Thyroid gland (tissue), 4 donors: ENCODE measurements around the gene BCL3. TPM values are rescaled to one million over a fixed set of nuclear protein-coding genes. Genes with fewer than 3 reads are reported as not detected.

Experiments
- DNase-seq, 2 donors: peaks; one replicate each; pipeline ENCODE4 v3.0.0-alpha.2; 2019
- H3K27ac ChIP-seq, 3 donors: fragments of 200-600 bp; sonication (generic); 1 replicate in 2 of 3; 2 replicates in 1 of 3; pipeline ENCODE4 v1.5.1; 2016 to 2019; ENCODE audit warnings: mild to moderate bottlenecking in 1 of 3, moderate library complexity in 1 of 3
- H3K27me3 ChIP-seq: fragments of 200-600 bp; sonication (generic); one replicate; pipeline ENCODE4 v1.5.1; 2019
- H3K36me3 ChIP-seq, 2 donors: fragments of 200-600 bp; sonication (generic); one replicate each; pipeline ENCODE4 v1.5.1; 2016 to 2019
- H3K4me1 ChIP-seq, 2 donors: fragments of 200-600 bp; sonication (generic); one replicate each; pipeline ENCODE4 v1.5.1; 2017 to 2019
- H3K4me3 ChIP-seq, 3 donors: fragments of 200-600 bp; sonication (generic); replicated peaks in 1 of 3; 1 replicate in 2 of 3; 2 replicates in 1 of 3; pipeline ENCODE4 v1.5.1; 2016; ENCODE audit warnings: mild to moderate bottlenecking in 1 of 3
- H3K9me3 ChIP-seq: fragments of 200-600 bp; sonication (generic); one replicate; pipeline ENCODE4 v1.5.1; 2017
- POLR2A ChIP-seq, 2 donors: fragments of 450-650 bp; IDR thresholded peaks; one replicate each; pipeline ENCODE4 v1.6.1; 2017; ENCODE audit warnings: antibody characterized with exemption in 2 of 2, mild to moderate bottlenecking in 2 of 2, moderate library complexity in 1 of 2
- WGBS, 2 donors: methylation state at CpG; one replicate each; pipeline ENCODE4 v1.1.5; 2017; 5-methylcytosine and 5-hydroxymethylcytosine counted together
- intact Hi-C: fragments of 100-400 bp; cut with DNase I; formaldehyde crosslinking; loops from one replicate; pipeline ENCODE4 v1.15.1; 2023
- total RNA-seq, 4 donors: library from RNA; depleted of rRNA; stranded (reverse); fragments of >200 nt; gene quantifications; one replicate each; pipeline ENCODE4 v1.2.3, GENCODE V29; 2016
- TF ChIP-seq, protein P1 (sequence below), 6 experiments: fragments of 200-600 bp in 3 of 6; fragments of 450-650 bp in 3 of 6; sonication (generic) in 3 of 6; IDR thresholded peaks; one replicate each; pipeline ENCODE4 v1.5.1; 2016 to 2019; ENCODE audit warnings: antibody characterized with exemption in 6 of 6, mild to moderate bottlenecking in 2 of 6, inconsistent platforms in 1 of 6, moderate library complexity in 1 of 6

Gene BCL3
- total RNA-seq, 4 donors from 2014 or later, result 12.4 to 56.2 (median 16.8) TPM

DNA sequence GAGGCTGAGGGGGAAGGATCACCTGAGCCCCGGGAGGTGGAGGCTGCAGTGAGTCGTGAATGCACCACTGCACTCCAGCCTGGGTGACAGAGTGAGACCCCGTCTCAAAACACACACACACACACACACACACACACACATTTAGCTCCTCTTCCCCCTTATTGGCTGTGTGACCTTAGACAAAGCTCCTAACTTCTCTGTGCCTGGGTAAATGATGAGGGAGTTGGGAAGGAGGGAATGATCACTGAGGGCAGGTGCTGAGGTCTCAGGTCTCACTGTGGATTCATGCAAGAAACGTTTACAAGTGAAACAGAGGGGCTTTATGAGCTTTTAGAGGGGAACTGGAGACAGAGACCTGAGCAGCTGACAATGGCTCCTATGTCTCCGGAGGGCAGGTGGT lies 16.9 kb upstream of the BCL3 start:
- peaks cover 4 to 7% of the 10 kb centered on the region in 2 donors for H3K4me1 ChIP-seq
- no peaks in the 10 kb centered on the region for H3K27me3 ChIP-seq
- no peaks in the 10 kb centered on the region for H3K36me3 ChIP-seq
- DNase-seq, result no peak
- TF ChIP-seq, protein P1, sequence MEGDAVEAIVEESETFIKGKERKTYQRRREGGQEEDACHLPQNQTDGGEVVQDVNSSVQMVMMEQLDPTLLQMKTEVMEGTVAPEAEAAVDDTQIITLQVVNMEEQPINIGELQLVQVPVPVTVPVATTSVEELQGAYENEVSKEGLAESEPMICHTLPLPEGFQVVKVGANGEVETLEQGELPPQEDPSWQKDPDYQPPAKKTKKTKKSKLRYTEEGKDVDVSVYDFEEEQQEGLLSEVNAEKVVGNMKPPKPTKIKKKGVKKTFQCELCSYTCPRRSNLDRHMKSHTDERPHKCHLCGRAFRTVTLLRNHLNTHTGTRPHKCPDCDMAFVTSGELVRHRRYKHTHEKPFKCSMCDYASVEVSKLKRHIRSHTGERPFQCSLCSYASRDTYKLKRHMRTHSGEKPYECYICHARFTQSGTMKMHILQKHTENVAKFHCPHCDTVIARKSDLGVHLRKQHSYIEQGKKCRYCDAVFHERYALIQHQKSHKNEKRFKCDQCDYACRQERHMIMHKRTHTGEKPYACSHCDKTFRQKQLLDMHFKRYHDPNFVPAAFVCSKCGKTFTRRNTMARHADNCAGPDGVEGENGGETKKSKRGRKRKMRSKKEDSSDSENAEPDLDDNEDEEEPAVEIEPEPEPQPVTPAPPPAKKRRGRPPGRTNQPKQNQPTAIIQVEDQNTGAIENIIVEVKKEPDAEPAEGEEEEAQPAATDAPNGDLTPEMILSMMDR (IDR thresholded peaks at IDR 0.05), result no peak
- TF ChIP-seq POLR2A (IDR thresholded peaks at IDR 0.05), result no peak
- H3K9me3 ChIP-seq, result no peaks in the 10 kb centered on the region
- no peak overlapping the region for H3K27ac ChIP-seq
- WGBS, 2 donors, result 77 to 80% methylated on average over 4 to 5 of the region's 5 CpGs
- intact Hi-C loops, result no loop called here
- H3K4me3 ChIP-seq, result no peak overlapping the region

DNA sequence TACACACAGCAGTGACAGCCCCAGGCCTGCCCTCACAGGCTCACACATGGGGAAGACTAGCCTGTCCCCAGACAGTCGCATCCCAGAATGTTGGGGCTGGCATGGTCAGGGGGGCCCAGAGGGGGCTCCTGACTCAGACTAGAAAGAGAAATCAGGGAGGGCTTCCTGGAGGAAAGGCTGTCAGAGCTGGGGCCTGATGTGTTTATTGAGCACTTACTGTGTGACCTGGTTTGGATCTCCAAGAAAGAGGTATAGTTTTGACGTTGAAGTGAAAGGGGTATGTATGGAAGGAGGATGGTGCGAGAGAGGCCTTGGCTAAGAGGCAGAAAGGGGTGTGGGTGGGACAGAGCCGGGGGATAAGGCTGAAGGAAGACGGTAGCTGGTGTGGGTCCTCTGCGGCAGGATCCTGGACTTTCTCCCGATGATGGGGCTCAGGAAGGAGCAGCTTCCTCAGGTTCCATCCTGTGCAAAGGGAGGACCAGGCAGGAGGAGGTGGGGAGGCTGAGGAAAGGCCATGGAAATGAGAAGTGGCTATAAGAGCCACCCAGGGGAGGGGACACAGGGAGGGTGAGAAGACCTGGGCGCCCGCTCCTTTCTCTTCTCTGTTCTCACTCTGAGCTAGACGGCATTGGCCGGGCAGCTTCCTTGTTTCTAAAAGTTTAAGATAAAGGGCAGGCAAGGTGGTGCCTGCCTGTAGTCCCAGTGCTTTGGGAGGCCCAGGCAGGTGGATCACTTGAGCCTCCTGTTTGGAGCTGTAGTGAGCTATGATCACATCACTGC lies 16.1 kb upstream of the BCL3 start:
- H3K9me3 ChIP-seq, result no peaks in the 10 kb centered on the region
- no peaks in the 10 kb centered on the region for H3K27me3 ChIP-seq
- no peak for TF ChIP-seq POLR2A (IDR thresholded peaks at IDR 0.05)
- TF ChIP-seq, protein P1 (IDR thresholded peaks at IDR 0.05), result no peak
- peaks cover 12 to 15% of the 10 kb centered on the region in 2 donors for H3K4me1 ChIP-seq
- WGBS, 2 donors, result 77 to 81% methylated on average over 11 of the region's 11 CpGs
- no peaks in the 10 kb centered on the region for H3K36me3 ChIP-seq
- no peak overlapping the region for H3K4me3 ChIP-seq
- no peak overlapping the region for H3K27ac ChIP-seq
- no peak for DNase-seq
- intact Hi-C loops, result no loop called here

DNA sequence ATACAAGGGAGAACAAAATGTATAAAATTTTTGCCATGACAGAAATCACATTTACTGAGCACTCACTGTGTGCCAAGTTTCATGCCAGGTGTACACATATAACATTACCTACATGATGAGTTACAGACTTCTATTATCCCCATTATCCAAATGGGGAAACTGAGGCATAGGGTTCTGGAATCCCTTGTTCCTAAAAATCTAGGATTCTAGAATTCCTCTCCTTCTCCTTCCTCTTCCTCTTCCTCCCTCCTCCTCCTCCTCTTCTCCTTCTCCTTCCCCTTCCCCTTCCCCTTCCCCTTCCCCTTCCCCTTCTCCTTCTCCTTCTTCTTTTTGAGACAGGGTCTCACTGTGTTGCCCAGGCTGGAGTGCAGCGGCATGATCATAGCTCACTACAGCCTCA lies 14.2 kb upstream of the BCL3 start:
- Histone ChIP-seq H3K4me3 (no peak overlapping the region), H3K27ac (no peak overlapping the region), H3K27me3 (no peaks in the 10 kb centered on the region), H3K9me3 (no peaks in the 10 kb centered on the region), H3K36me3 (no peaks in the 10 kb centered on the region), H3K4me1 (peaks cover 26 to 33% of the 10 kb centered on the region in 2 donors)
- 0 to 43% methylated on average over 1 of the region's 1 CpG for WGBS, 2 donors
- intact Hi-C loops, result no loop called here
- TF ChIP-seq, protein P1 (IDR thresholded peaks at IDR 0.05), result no peak
- no peak for TF ChIP-seq POLR2A (IDR thresholded peaks at IDR 0.05)
- no peak for DNase-seq

DNA sequence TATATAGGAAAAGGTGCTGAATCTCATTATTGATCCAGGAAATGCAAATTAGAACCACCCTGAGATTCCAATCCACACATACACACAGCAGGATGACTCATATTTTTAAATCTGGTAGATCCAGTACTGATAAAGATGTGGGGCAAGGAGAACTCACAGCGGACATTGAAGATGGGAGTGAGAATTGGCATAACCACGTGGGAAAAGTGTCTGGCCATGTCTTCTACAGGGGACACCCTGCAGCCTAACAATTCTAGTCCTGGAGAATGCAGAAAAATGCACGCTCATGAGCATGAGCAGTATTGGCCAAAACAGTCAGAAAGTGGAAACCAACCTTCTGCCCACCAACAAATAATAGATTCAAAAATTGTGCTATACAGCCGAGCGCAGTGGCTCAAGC lies 13.5 kb upstream of the BCL3 start:
- Histone ChIP-seq H3K4me1 (peaks cover 29 to 40% of the 10 kb centered on the region in 2 donors), H3K36me3 (no peaks in the 10 kb centered on the region), H3K4me3 (no peak overlapping the region), H3K27ac (no peak overlapping the region), H3K9me3 (no peaks in the 10 kb centered on the region), H3K27me3 (no peaks in the 10 kb centered on the region)
- TF ChIP-seq, protein P1 (IDR thresholded peaks at IDR 0.05), result no peak
- TF ChIP-seq POLR2A (IDR thresholded peaks at IDR 0.05), result no peak
- DNase-seq, result no peak
- 80 to 92% methylated on average over 5 of the region's 5 CpGs for WGBS, 2 donors
- intact Hi-C loops, result no loop called here

DNA sequence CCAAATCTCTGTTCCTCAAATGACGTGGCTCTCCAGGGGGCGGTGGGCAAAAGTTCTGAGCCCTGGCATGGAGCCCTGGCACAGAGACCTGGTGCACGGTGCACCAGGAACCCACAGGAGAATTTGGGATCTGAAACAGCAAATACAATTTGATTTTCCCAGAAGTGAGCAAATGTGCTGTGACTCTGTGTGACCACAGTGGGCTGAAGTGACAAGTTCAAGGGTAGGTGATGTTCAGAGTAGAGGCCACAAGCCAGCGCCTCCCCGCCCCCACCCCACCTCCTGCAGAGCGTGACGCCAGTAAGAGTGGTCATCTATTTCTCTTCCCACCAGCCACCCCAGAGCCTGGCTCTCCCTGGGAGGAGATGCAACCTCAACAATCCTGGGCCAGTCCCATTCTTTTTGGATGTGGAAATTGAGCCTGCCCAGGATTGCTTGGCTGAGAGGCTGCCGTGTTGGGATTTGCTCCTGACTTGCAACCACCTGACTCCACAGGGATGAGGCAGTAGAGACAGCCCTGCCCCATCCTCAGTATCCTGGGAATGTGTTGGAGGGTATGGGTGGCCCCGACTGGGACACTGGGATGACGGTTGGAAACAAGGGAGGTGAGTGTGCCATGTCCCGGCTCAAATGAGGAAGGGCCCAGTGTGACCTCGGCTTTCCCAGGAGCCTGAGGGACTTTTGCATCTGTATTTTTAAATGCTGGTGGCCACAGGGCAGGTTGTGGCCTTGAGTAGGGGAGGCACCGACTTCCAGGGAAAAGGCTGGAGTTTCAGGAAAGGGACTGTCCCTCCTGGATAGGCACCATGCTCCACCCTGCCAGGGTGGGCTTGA lies 11.1 kb upstream of the BCL3 start:
- TF ChIP-seq POLR2A (IDR thresholded peaks at IDR 0.05), result no peak
- TF ChIP-seq, protein P1 (IDR thresholded peaks at IDR 0.05), result no peak
- Histone ChIP-seq H3K27ac (peak overlapping the region; percentile 70 to 97 (median 81)), H3K4me1 (peaks cover 51 to 63% of the 10 kb centered on the region in 2 donors), H3K9me3 (no peaks in the 10 kb centered on the region), H3K36me3 (no peaks in the 10 kb centered on the region), H3K4me3 (no peak overlapping the region), H3K27me3 (no peaks in the 10 kb centered on the region)
- 43 to 47% methylated on average over 13 of the region's 13 CpGs for WGBS, 2 donors
- peak; percentile 61 to 70 for DNase-seq
- intact Hi-C loops, result no loop called here
